ENCODE results near the gene AHI1. TPM values are rescaled to one million over a fixed set of nuclear protein-coding genes. Genes with fewer than 3 reads are reported as not detected.

Gene AHI1
- total RNA-seq, 1 experiment from 2014 or later = 22.8 TPM

- Histone ChIP-seq H3K4me3 (ENCODE audit: low read depth, low read length, poor library complexity, severe bottlenecking) (no peak overlapping the region), H3K9me3 (ENCODE audit: low read depth, low read length, poor library complexity, severe bottlenecking) (no peaks in the 10 kb centered on the region), H3K36me3 (ENCODE audit: insufficient read depth, low read length, poor library complexity, severe bottlenecking) (no peaks in the 10 kb centered on the region), H3K4me1 (ENCODE audit: insufficient read depth, low read length, poor library complexity, severe bottlenecking) (peaks cover 5% of the 10 kb centered on the region), H3K27me3 (replicated peaks; ENCODE audit: insufficient read depth, low read depth, low read length, poor library complexity) (no peaks in the 10 kb centered on the region), H3K27ac (ENCODE audit: low read depth, low read length, poor library complexity, severe bottlenecking) (no peak overlapping the region)
- POLR2A ChIA-PET (ENCODE audit: low non-redundant PET) = no interaction called here
- DNase-seq (ENCODE audit: low spot score) = peak; percentile 61
- BruUV-seq (replicated peaks) = no TSS peak
- no peak for TF ChIP-seq CTCF (conservative IDR thresholded peaks at IDR 0.05; ENCODE audit: low read depth, low read length)
- TF ChIP-seq EZH2 (IDR thresholded peaks at IDR 0.05; ENCODE audit: borderline replicate concordance, low read depth, low read length, poor library complexity, severe bottlenecking) = no peak
- intact Hi-C loops (cut with micrococcal nuclease; ENCODE audit: unreplicated experiment) = no loop called here
- CTCF ChIA-PET = no interaction called here
These were observed 207.7 kb downstream of the AHI1 start for GRCh38 chr6:135289816-135290215.

- POLR2A ChIA-PET (ENCODE audit: low non-redundant PET) = no interaction called here
- CTCF ChIA-PET = no interaction called here
- no peak overlapping the region for H3K27ac ChIP-seq (ENCODE audit: low read depth, low read length, poor library complexity, severe bottlenecking)
- BruUV-seq (replicated peaks) = no TSS peak
- DNase-seq (ENCODE audit: low spot score) = no peak
- no peaks in the 10 kb centered on the region for H3K27me3 ChIP-seq (replicated peaks; ENCODE audit: insufficient read depth, low read depth, low read length, poor library complexity)
- intact Hi-C loops (cut with micrococcal nuclease; ENCODE audit: unreplicated experiment) = no loop called here
- peaks cover 11% of the 10 kb centered on the region for H3K4me1 ChIP-seq (ENCODE audit: insufficient read depth, low read length, poor library complexity, severe bottlenecking)
- TF ChIP-seq EZH2 (IDR thresholded peaks at IDR 0.05; ENCODE audit: borderline replicate concordance, low read depth, low read length, poor library complexity, severe bottlenecking) (no peak), CTCF (conservative IDR thresholded peaks at IDR 0.05; ENCODE audit: low read depth, low read length) (no peak)
- H3K9me3 ChIP-seq (ENCODE audit: low read depth, low read length, poor library complexity, severe bottlenecking) = no peaks in the 10 kb centered on the region
- no peaks in the 10 kb centered on the region for H3K36me3 ChIP-seq (ENCODE audit: insufficient read depth, low read length, poor library complexity, severe bottlenecking)
- H3K4me3 ChIP-seq (ENCODE audit: low read depth, low read length, poor library complexity, severe bottlenecking) = no peak overlapping the region
These were observed 210.5 kb downstream of the AHI1 start for GRCh38 chr6:135286962-135287538.

GRCh38 chr6:135285165-135285564 lies 212.4 kb downstream of the AHI1 start:
- POLR2A ChIA-PET (ENCODE audit: low non-redundant PET) = no interaction called here
- no peak overlapping the region for H3K27ac ChIP-seq (ENCODE audit: low read depth, low read length, poor library complexity, severe bottlenecking)
- TF ChIP-seq EZH2 (IDR thresholded peaks at IDR 0.05; ENCODE audit: borderline replicate concordance, low read depth, low read length, poor library complexity, severe bottlenecking) = no peak
- no peak for TF ChIP-seq CTCF (conservative IDR thresholded peaks at IDR 0.05; ENCODE audit: low read depth, low read length)
- H3K9me3 ChIP-seq (ENCODE audit: low read depth, low read length, poor library complexity, severe bottlenecking) = no peaks in the 10 kb centered on the region
- no peak overlapping the region for H3K4me3 ChIP-seq (ENCODE audit: low read depth, low read length, poor library complexity, severe bottlenecking)
- no peaks in the 10 kb centered on the region for H3K36me3 ChIP-seq (ENCODE audit: insufficient read depth, low read length, poor library complexity, severe bottlenecking)
- peaks cover 27% of the 10 kb centered on the region for H3K4me1 ChIP-seq (ENCODE audit: insufficient read depth, low read length, poor library complexity, severe bottlenecking)
- no TSS peak for BruUV-seq (replicated peaks)
- intact Hi-C loops (cut with micrococcal nuclease; ENCODE audit: unreplicated experiment) = no loop called here
- no peak for DNase-seq (ENCODE audit: low spot score)
- H3K27me3 ChIP-seq (replicated peaks; ENCODE audit: insufficient read depth, low read depth, low read length, poor library complexity) = no peaks in the 10 kb centered on the region
- CTCF ChIA-PET = no interaction called here
